ENCODE measurements around the gene TMA7.

Gene TMA7

GRCh38 chr3:48409291-48410201, 30.5 kb upstream of the TMA7 start:
- no peak for DNase-seq

GRCh38 chr3:48410205-48411040, 29.6 kb upstream of the TMA7 start:
- no peak for DNase-seq

GRCh38 chr3:48411041-48411588, 28.9 kb upstream of the TMA7 start:
- no peak for DNase-seq

- DNase-seq, result no peak
Observed at GRCh38 chr3:48411606-48412374, 28.3 kb upstream of the TMA7 start.

- DNase-seq, result no peak
Observed at GRCh38 chr3:48412375-48413001, 27.6 kb upstream of the TMA7 start.

GRCh38 chr3:48413086-48413485, 27.0 kb upstream of the TMA7 start:
- DNase-seq, result no peak

GRCh38 chr3:48413611-48414010, 26.4 kb upstream of the TMA7 start:
- DNase-seq, result no peak

GRCh38 chr3:48414376-48415250, 25.4 kb upstream of the TMA7 start:
- DNase-seq, result no peak

- DNase-seq, result no peak
Observed at GRCh38 chr3:48415251-48415953, 24.7 kb upstream of the TMA7 start.

- DNase-seq, result no peak
Observed at GRCh38 chr3:48416091-48416505, 24.0 kb upstream of the TMA7 start.

- no peak for DNase-seq
Observed at GRCh38 chr3:48416546-48416945, 23.5 kb upstream of the TMA7 start.

- no peak for DNase-seq
Observed at GRCh38 chr3:48417529-48418108, 22.4 kb upstream of the TMA7 start.

- DNase-seq, result no peak
Observed at GRCh38 chr3:48418140-48418539, 21.9 kb upstream of the TMA7 start.

GRCh38 chr3:48418651-48419050, 21.4 kb upstream of the TMA7 start:
- no peak for DNase-seq

GRCh38 chr3:48419149-48419548, 20.9 kb upstream of the TMA7 start:
- DNase-seq, result no peak

- DNase-seq, result no peak
Observed at GRCh38 chr3:48419597-48419996, 20.5 kb upstream of the TMA7 start.

GRCh38 chr3:48420561-48420960, 19.5 kb upstream of the TMA7 start:
- DNase-seq, result no peak

- no peak for DNase-seq
Observed at GRCh38 chr3:48422272-48422671, 17.8 kb upstream of the TMA7 start.

- DNase-seq, result no peak
Observed at GRCh38 chr3:48422681-48423080, 17.4 kb upstream of the TMA7 start.

GRCh38 chr3:48423241-48423882, 16.7 kb upstream of the TMA7 start:
- DNase-seq, result no peak
